Activated T-cell treated with anti-CD3 and anti-CD28 coated beads for 48 hours (primary cell): ENCODE data around the gene CPNE2.

Source experiments
- DNase-seq: peaks from one replicate; pipeline ENCODE4 v3.0.0-alpha.2; 2020; ENCODE audit warnings: low read depth

The CPNE2 gene

DNA sequence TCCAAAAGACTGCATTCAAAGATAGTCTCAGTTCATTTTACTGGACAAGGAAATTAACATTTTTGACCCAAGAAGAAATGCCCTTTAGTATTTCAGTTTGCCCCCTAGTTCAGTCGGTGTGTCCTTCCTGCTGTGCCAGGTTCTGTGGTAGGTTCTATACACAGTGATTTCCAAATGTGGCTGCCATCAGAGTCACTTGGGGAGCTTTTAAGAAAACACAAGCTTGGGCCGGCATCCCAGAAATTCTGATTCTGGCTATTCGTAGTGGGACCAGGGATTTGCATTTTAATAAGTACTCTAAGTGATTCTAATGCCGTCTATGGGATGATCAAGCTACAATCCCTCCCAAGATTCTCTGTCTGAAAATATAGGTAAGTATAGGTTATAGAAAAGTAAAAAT lies 103.9 kb downstream of the CPNE2 start:
- DNase-seq, result no peak

DNA sequence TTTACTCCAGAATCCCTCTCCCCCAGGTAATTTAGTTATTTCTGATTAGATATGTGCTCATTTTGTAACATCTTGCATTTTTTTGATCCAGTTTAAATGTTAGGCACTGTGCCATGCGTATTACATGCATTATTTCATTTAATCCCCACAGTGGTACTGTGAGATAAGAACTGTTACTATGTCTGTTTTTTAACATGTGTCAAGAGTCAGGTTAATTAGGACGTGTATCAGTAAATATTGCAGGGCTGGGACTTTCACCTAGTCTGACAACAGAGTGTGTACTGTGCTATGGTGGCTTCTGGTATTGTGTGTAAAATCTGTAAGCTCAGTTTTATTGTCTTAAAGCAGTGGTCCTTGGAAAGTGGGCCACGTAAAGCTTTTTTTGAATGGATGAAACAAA lies 104.4 kb downstream of the CPNE2 start:
- no peak for DNase-seq
